ENCODE results near the gene MAT2B. TPM values are rescaled to one million over a fixed set of nuclear protein-coding genes. Genes with fewer than 3 reads are reported as not detected.
A peak's percentile ranks its signal among the peaks of the same experiment; 100 is the strongest.

The MAT2B gene
- total and polyA plus RNA-seq, 2 of the 13 experiments (the other 11 are each of a cell fraction or from before 2014, with no cell fraction given): 20.2 to 37.1 TPM

- peak; percentile 68; the same call in 1 of the 2 replicates for TF ChIP-seq ZXDC (CRISPR knock-in tag; IDR thresholded peaks at IDR 0.05)
- TF ChIP-seq JARID2 (CRISPR knock-in tag; IDR thresholded peaks at IDR 0.05; ENCODE audit: insufficient replicate concordance): no peak
- TF ChIP-seq, protein P1, sequence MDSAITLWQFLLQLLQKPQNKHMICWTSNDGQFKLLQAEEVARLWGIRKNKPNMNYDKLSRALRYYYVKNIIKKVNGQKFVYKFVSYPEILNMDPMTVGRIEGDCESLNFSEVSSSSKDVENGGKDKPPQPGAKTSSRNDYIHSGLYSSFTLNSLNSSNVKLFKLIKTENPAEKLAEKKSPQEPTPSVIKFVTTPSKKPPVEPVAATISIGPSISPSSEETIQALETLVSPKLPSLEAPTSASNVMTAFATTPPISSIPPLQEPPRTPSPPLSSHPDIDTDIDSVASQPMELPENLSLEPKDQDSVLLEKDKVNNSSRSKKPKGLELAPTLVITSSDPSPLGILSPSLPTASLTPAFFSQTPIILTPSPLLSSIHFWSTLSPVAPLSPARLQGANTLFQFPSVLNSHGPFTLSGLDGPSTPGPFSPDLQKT (CRISPR knock-in tag; IDR thresholded peaks at IDR 0.05; ENCODE audit: borderline replicate concordance): no peak
- TF ChIP-seq KLF12 (CRISPR knock-in tag; IDR thresholded peaks at IDR 0.05; ENCODE audit: borderline replicate concordance): no peak; the same call in 1 of the 2 replicates
- no peak; the same call in 1 of the 2 replicates for TF ChIP-seq BATF2 (CRISPR knock-in tag; IDR thresholded peaks at IDR 0.05)
- TF ChIP-seq NFRKB (IDR thresholded peaks at IDR 0.05): no peak
- TF ChIP-seq ZNF558 (CRISPR knock-in tag; IDR thresholded peaks at IDR 0.05; ENCODE audit: borderline replicate concordance): peak; percentile 74; the same call in 1 of the 2 replicates
- TF ChIP-seq ZFP82 (CRISPR knock-in tag; IDR thresholded peaks at IDR 0.05; ENCODE audit: borderline replicate concordance): peak; percentile 83; the same call in 1 of the 2 replicates
- TF ChIP-seq ZKSCAN1 (IDR thresholded peaks at IDR 0.05; ENCODE audit: low read length): no peak
- TF ChIP-seq TFDP1 (CRISPR knock-in tag; IDR thresholded peaks at IDR 0.05; ENCODE audit: borderline replicate concordance): peak; percentile 69; the same call in 1 of the 2 replicates
- TF ChIP-seq ZNF44 (CRISPR knock-in tag; IDR thresholded peaks at IDR 0.05): no peak
- no peak for TF ChIP-seq ZBTB46 (CRISPR knock-in tag; IDR thresholded peaks at IDR 0.05; ENCODE audit: borderline replicate concordance)
- TF ChIP-seq SATB2 (CRISPR knock-in tag; IDR thresholded peaks at IDR 0.05): no peak
- peak; percentile 63; the same call in 1 of the 2 replicates for TF ChIP-seq ATF2 (CRISPR knock-in tag; IDR thresholded peaks at IDR 0.05)
- peak; percentile 65 for TF ChIP-seq ZNF883 (CRISPR knock-in tag; IDR thresholded peaks at IDR 0.05; ENCODE audit: not compliant biosample characterization)
- TF ChIP-seq TCF12 (IDR thresholded peaks at IDR 0.05): no peak
- TF ChIP-seq TCF12 (CRISPR knock-in tag; IDR thresholded peaks at IDR 0.05): no peak
- peak; percentile 98 for TF ChIP-seq ELF1 (CRISPR knock-in tag; IDR thresholded peaks at IDR 0.05)
- TF ChIP-seq, protein P2, sequence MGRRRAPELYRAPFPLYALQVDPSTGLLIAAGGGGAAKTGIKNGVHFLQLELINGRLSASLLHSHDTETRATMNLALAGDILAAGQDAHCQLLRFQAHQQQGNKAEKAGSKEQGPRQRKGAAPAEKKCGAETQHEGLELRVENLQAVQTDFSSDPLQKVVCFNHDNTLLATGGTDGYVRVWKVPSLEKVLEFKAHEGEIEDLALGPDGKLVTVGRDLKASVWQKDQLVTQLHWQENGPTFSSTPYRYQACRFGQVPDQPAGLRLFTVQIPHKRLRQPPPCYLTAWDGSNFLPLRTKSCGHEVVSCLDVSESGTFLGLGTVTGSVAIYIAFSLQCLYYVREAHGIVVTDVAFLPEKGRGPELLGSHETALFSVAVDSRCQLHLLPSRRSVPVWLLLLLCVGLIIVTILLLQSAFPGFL (CRISPR knock-in tag; IDR thresholded peaks at IDR 0.05): no peak
These were observed at the start of gene MAT2B (continued) for GRCh38 chr5:163505368-163506094.
